SK-N-SH treated with all-trans-retinoic acid at 6 μM for 48 hours (cell line): Measurements from ENCODE around the gene GPRC5A.

Experiments used
- ARNTL ChIP-seq: fragments of 450-650 bp; formaldehyde crosslinking; IDR thresholded peaks from 2 replicates; pipeline ENCODE4 v1.5.0; 2020; ENCODE audit warnings: low read depth, mild to moderate bottlenecking, moderate library complexity, borderline replicate concordance
- BACH2 ChIP-seq: fragments of 250-450 bp; sonication (Bioruptor Pico); IDR thresholded peaks from 2 replicates; pipeline ENCODE4 v1.9.0; 2021; ENCODE audit warnings: mild to moderate bottlenecking, borderline replicate concordance
- CREB5 ChIP-seq: fragments of 250-450 bp; sonication (Bioruptor Pico); IDR thresholded peaks from 2 replicates; pipeline ENCODE4 v1.5.1; 2020; ENCODE audit warnings: low read depth, mild to moderate bottlenecking, moderate library complexity
- CSDC2 ChIP-seq: fragments of 250-450 bp; sonication (Bioruptor Pico); IDR thresholded peaks from 2 replicates; pipeline ENCODE4 v1.5.0; 2020; ENCODE audit warnings: mild to moderate bottlenecking, moderate library complexity
- ESRRG ChIP-seq: fragments of 250-450 bp; sonication (Bioruptor Pico); IDR thresholded peaks from 2 replicates; pipeline ENCODE4 v1.6.1; 2021; ENCODE audit warnings: mild to moderate bottlenecking
- PATZ1 ChIP-seq: fragments of 250-450 bp; sonication (Bioruptor Pico); IDR thresholded peaks from 2 replicates; pipeline ENCODE4 v1.8.0; 2020; ENCODE audit warnings: mild to moderate bottlenecking, moderate library complexity, borderline replicate concordance
- PPARA ChIP-seq: fragments of 250-450 bp; sonication (Bioruptor Pico); IDR thresholded peaks from 2 replicates; pipeline ENCODE4 v1.5.0; 2020; ENCODE audit warnings: mild to moderate bottlenecking, borderline replicate concordance
- TCF4 ChIP-seq: fragments of 250-450 bp; sonication (Bioruptor Pico); IDR thresholded peaks from 2 replicates; pipeline ENCODE4 v1.8.0; 2021; ENCODE audit warnings: mild to moderate bottlenecking, moderate library complexity, borderline replicate concordance
- TSHZ2 ChIP-seq: fragments of 250-450 bp; sonication (Bioruptor Pico); IDR thresholded peaks from 2 replicates; pipeline ENCODE4 v1.5.0; 2020; ENCODE audit warnings: mild to moderate bottlenecking, moderate library complexity
- ZFP3 ChIP-seq: fragments of 250-450 bp; sonication (Bioruptor Pico); IDR thresholded peaks from 2 replicates; pipeline ENCODE4 v1.5.0; 2020; ENCODE audit warnings: mild to moderate bottlenecking, moderate library complexity
- ZFP30 ChIP-seq: fragments of 450-650 bp; formaldehyde crosslinking; IDR thresholded peaks from 2 replicates; pipeline ENCODE4 v1.5.0; 2022; ENCODE audit warnings: mild to moderate bottlenecking, moderate library complexity
- ZNF565 ChIP-seq: fragments of 450-650 bp; formaldehyde crosslinking; conservative IDR thresholded peaks from 2 replicates; pipeline ENCODE4 v1.5.0; 2020; ENCODE audit warnings: low read depth, mild to moderate bottlenecking, moderate library complexity
- ZNF70 ChIP-seq: fragments of 450-650 bp; formaldehyde crosslinking; IDR thresholded peaks from 2 replicates; pipeline ENCODE4 v1.5.0; 2020; ENCODE audit warnings: mild to moderate bottlenecking, moderate library complexity
- ZNF8 ChIP-seq: fragments of 450-650 bp; formaldehyde crosslinking; IDR thresholded peaks from 2 replicates; pipeline ENCODE4 v1.5.0; 2020; ENCODE audit warnings: mild to moderate bottlenecking, moderate library complexity

- TF ChIP-seq TCF4 (CRISPR knock-in tag) (no peak), PATZ1 (CRISPR knock-in tag) (no peak), ZFP3 (CRISPR knock-in tag) (no peak), ZNF565 (CRISPR knock-in tag) (no peak), ZFP30 (CRISPR knock-in tag) (no peak), CSDC2 (CRISPR knock-in tag) (no peak), ZNF70 (CRISPR knock-in tag) (no peak), ZNF8 (no peak), TSHZ2 (CRISPR knock-in tag) (no peak), ARNTL (no peak), PPARA (CRISPR knock-in tag) (no peak), BACH2 (no peak), ESRRG (CRISPR knock-in tag) (no peak), CREB5 (CRISPR knock-in tag) (no peak)
Observed at GRCh38 chr12:12853435-12853834, 37.9 kb upstream of the GPRC5A start.
